Aorta (tissue), 5 donors: ENCODE results near the gene PCBD1. TPM values are rescaled to one million over a fixed set of nuclear protein-coding genes. Genes with fewer than 3 reads are reported as not detected.

Source experiments
- ATAC-seq: fragments of 200-7000 bp; cut with Tn5 transposase; one replicate; pipeline ENCODE4 v1.9.1; 2022; ENCODE audit warnings: moderate library complexity; ENCODE audit not compliant: low FRiP score
- DNase-seq, 2 donors: peaks; one replicate each; pipeline ENCODE4 v3.0.0-alpha.2; 2020
- H3K27ac ChIP-seq, 2 donors: one replicate each; pipeline ENCODE4 v1.5.1; 2013; ENCODE audit warnings: low read length in 2 of 2, mild to moderate bottlenecking in 2 of 2, moderate library complexity in 2 of 2, control low read depth in 1 of 2, inconsistent platforms in 1 of 2, low read depth in 1 of 2
- H3K27me3 ChIP-seq, 2 donors: one replicate each; pipeline ENCODE4 v1.6.1; 2013; ENCODE audit warnings: control low read depth in 1 of 2, low read length in 1 of 2, mild to moderate bottlenecking in 1 of 2, moderate library complexity in 1 of 2; ENCODE audit not compliant: insufficient read depth in 2 of 2, control insufficient read depth in 1 of 2
- H3K36me3 ChIP-seq, 2 donors: one replicate each; pipeline ENCODE4 v1.6.1; 2013; ENCODE audit warnings: control low read depth in 1 of 2, low read length in 1 of 2, mild to moderate bottlenecking in 1 of 2; ENCODE audit not compliant: insufficient read depth in 2 of 2, control insufficient read depth in 1 of 2
- H3K4me1 ChIP-seq, 2 donors: one replicate each; pipeline ENCODE4 v1.6.1; 2013; ENCODE audit warnings: low read length in 2 of 2, control low read depth in 1 of 2, mild to moderate bottlenecking in 1 of 2, moderate library complexity in 1 of 2; ENCODE audit not compliant: insufficient read depth in 2 of 2, control insufficient read depth in 1 of 2
- H3K4me3 ChIP-seq, 2 donors: one replicate each; pipeline ENCODE4 v1.5.1; 2013; ENCODE audit warnings: low read length in 2 of 2, control low read depth in 1 of 2, mild to moderate bottlenecking in 1 of 2
- H3K9me3 ChIP-seq: one replicate; pipeline ENCODE4 v1.6.1; 2013; ENCODE audit warnings: mild to moderate bottlenecking, low read length; ENCODE audit not compliant: control insufficient read depth
- WGBS, 2 donors: extraction: QIAGEN DNeasy Blood & Tissue Kit; methylation state at CpG; one replicate each; pipeline ENCODE4 v1.1.7; 2013; 5-methylcytosine and 5-hydroxymethylcytosine counted together
- intact Hi-C, 2 donors: fragments of 100-400 bp; cut with DNase I; formaldehyde crosslinking; loops; one replicate each; pipeline versions ENCODE4 v1.14.2 to v1.15.0; 2022
- polyA plus RNA-seq, 2 donors: library from polyadenylated mRNA; stranded (reverse); fragments of 200-250 nt; gene quantifications; one replicate each; pipeline ENCODE4 v1.2.3, GENCODE V29; 2013
- total RNA-seq, 2 donors: library from RNA; stranded (reverse); fragmentation: NEBNext Ultra II Directional; extraction: Animal tissue kit (Norgen Biotek cat#: 25700); gene quantifications; one replicate each; pipeline ENCODE4 v1.2.1, GENCODE V29; 2021
- donor health status: healthy with polysubstance abuse.
- donor health status: Bipolar disorder and iron deficiency.
- donor health status: DM: no; HTN: no; CAD: no.
- donor health status: DM: no; HTN: no; CAD: no.
- donor health status: DM: yes; HTN: yes; CAD: no.

PCBD1 gene
- total and polyA plus RNA-seq, 4 donors = 46.0 to 84.3 (median 57.4) TPM

GRCh38 chr10:70849582-70850016, 38.8 kb downstream of the PCBD1 start:
- Histone ChIP-seq H3K9me3 (no peaks in the 10 kb centered on the region), H3K27ac (no peak overlapping the region), H3K4me1 (no peaks in the 10 kb centered on the region), H3K27me3 (no peaks in the 10 kb centered on the region), H3K4me3 (no peak overlapping the region), H3K36me3 (peaks cover 4 to 7% of the 10 kb centered on the region in 2 donors)
- DNase-seq (no peak), ATAC-seq (no peak)
- 66 to 69% methylated on average over 2 of the region's 2 CpGs for whole genome bisulfite sequencing, 2 donors
- intact Hi-C loops = no loop called here

- no peak for ATAC-seq
- peaks cover 6% of the 10 kb centered on the region in 2 donors for H3K36me3 ChIP-seq
- intact Hi-C loops = no loop called here
- no peak overlapping the region for H3K4me3 ChIP-seq
- H3K9me3 ChIP-seq = no peaks in the 10 kb centered on the region
- 29 to 51% methylated on average over 1 of the region's 1 CpG for WGBS, 2 donors
- no peaks in the 10 kb centered on the region for H3K4me1 ChIP-seq
- H3K27me3 ChIP-seq = no peaks in the 10 kb centered on the region
- DNase-seq = no peak
- no peak overlapping the region for H3K27ac ChIP-seq
These were observed 40.6 kb downstream of the PCBD1 start for GRCh38 chr10:70847659-70848360.

- Histone ChIP-seq H3K36me3 (peaks cover 6% of the 10 kb centered on the region in 2 donors), H3K27me3 (no peaks in the 10 kb centered on the region), H3K4me1 (no peaks in the 10 kb centered on the region), H3K9me3 (no peaks in the 10 kb centered on the region), H3K27ac (no peak overlapping the region), H3K4me3 (no peak overlapping the region)
- 87 to 91% methylated on average over 2 of the region's 2 CpGs for WGBS, 2 donors
- no peak for DNase-seq
- ATAC-seq = no peak
- intact Hi-C loops = no loop called here
These were observed 41.6 kb downstream of the PCBD1 start for GRCh38 chr10:70846795-70847194.

- no peaks in the 10 kb centered on the region for H3K9me3 ChIP-seq
- H3K36me3 ChIP-seq = peaks cover 4 to 6% of the 10 kb centered on the region in 2 donors
- no peak overlapping the region for H3K4me3 ChIP-seq
- WGBS, 2 donors = 94 to 98% methylated on average over 1 of the region's 1 CpG
- H3K27me3 ChIP-seq = no peaks in the 10 kb centered on the region
- H3K4me1 ChIP-seq = no peaks in the 10 kb centered on the region
- ATAC-seq (no peak), DNase-seq (no peak)
- no peak overlapping the region for H3K27ac ChIP-seq
- intact Hi-C loops = no loop called here
These were observed 42.5 kb downstream of the PCBD1 start for GRCh38 chr10:70845816-70846215.

GRCh38 chr10:70845256-70845655, 43.1 kb downstream of the PCBD1 start:
- Histone ChIP-seq H3K9me3 (no peaks in the 10 kb centered on the region), H3K4me3 (no peak overlapping the region), H3K27ac (no peak overlapping the region), H3K27me3 (no peaks in the 10 kb centered on the region), H3K4me1 (no peaks in the 10 kb centered on the region), H3K36me3 (peaks cover 4 to 6% of the 10 kb centered on the region in 2 donors)
- intact Hi-C loops = no loop called here
- WGBS, 2 donors = 83 to 89% methylated on average over 2 of the region's 2 CpGs
- ATAC-seq = no peak
- no peak for DNase-seq

- no peak for ATAC-seq
- no peaks in the 10 kb centered on the region for H3K9me3 ChIP-seq
- 92 to 97% methylated on average over 2 of the region's 2 CpGs for WGBS, 2 donors
- H3K36me3 ChIP-seq = peaks cover 6 to 7% of the 10 kb centered on the region in 2 donors
- no peaks in the 10 kb centered on the region for H3K27me3 ChIP-seq
- no peak for DNase-seq
- intact Hi-C loops = no loop called here
- no peaks in the 10 kb centered on the region for H3K4me1 ChIP-seq
- H3K27ac ChIP-seq = no peak overlapping the region
- H3K4me3 ChIP-seq = no peak overlapping the region
These were observed 44.4 kb downstream of the PCBD1 start for GRCh38 chr10:70843776-70844489.

- intact Hi-C loops = no loop called here
- 88 to 89% methylated on average over 2 of the region's 2 CpGs for WGBS, 2 donors
- no peak overlapping the region for H3K4me3 ChIP-seq
- H3K27ac ChIP-seq = no peak overlapping the region
- H3K4me1 ChIP-seq = no peaks in the 10 kb centered on the region
- DNase-seq (no peak), ATAC-seq (no peak)
- no peaks in the 10 kb centered on the region for H3K9me3 ChIP-seq
- H3K27me3 ChIP-seq = no peaks in the 10 kb centered on the region
- peaks cover 6 to 7% of the 10 kb centered on the region in 2 donors for H3K36me3 ChIP-seq
These were observed 45.0 kb downstream of the PCBD1 start for GRCh38 chr10:70843333-70843732.

- no peak overlapping the region for H3K4me3 ChIP-seq
- WGBS, 2 donors = 92 to 94% methylated on average over 2 of the region's 2 CpGs
- no peak for ATAC-seq
- H3K36me3 ChIP-seq = peaks cover 6 to 7% of the 10 kb centered on the region in 2 donors
- H3K9me3 ChIP-seq = no peaks in the 10 kb centered on the region
- DNase-seq = no peak
- H3K27ac ChIP-seq = no peak overlapping the region
- H3K27me3 ChIP-seq = no peaks in the 10 kb centered on the region
- intact Hi-C loops = no loop called here
- no peaks in the 10 kb centered on the region for H3K4me1 ChIP-seq
These were observed 47.5 kb downstream of the PCBD1 start for GRCh38 chr10:70840836-70841235.
